Ramos (cell line): Measurements from ENCODE around the gene GRIA2.
"Not testable (repeated sequence)": the region's sequence is repeated elsewhere in the genome, so short reads cannot be mapped to it uniquely, and the experiment has no call there.

ENCODE experiments used
- in situ Hi-C: fragments of 300-500 bp; cut with MboI; formaldehyde crosslinking; loops from one replicate; pipeline ENCODE4 v1.14.3; 2022; ENCODE audit warnings: low sequenced_read_pairs; ENCODE audit not compliant: unreplicated experiment

Gene GRIA2

DNA sequence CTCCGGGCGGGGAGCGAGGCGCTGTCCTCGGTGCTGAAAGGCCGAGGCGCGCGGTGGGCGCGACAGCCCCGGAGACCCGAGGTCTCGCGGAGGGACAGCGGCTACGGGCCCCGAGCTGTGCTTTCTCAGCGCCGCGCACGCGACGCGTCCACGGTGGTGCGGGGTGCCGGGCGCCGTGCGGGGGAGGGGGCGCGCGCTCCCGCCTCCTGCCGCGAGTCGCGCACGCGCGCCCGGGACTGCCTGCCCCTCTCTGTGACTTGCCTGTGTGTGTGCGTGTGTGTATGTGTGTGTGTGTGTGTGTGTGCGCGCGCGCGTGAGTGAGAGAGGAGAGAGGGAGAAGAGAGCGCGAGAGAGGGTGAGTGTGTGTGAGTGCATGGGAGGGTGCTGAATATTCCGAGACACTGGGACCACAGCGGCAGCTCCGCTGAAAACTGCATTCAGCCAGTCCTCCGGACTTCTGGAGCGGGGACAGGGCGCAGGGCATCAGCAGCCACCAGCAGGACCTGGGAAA, at the start of gene GRIA2:
GRIA2 (plus strand) TSS at position 358 of the 511 bp plus-strand sequence. CDS start 315 bp downstream, outside the sequence.
- in situ Hi-C loops, result no loop called here

DNA sequence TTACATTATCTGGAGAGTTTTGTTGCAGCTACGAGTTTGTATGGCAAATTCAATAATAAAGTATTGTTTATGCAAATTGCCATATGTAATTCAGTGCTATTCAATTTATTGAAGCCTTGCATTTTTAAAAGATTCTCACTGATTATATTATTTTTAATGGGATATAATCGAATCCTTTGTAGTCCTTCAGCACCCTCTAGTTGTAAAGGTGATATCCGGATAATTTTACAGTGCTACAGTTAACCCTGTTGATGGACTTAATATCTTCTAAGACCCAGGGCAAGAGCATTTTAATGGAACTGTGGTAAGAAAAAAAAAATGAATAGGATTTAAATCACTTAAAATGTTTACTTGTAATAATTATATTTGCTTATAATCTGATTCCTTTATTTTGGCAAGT, 48.5 kb upstream of the GRIA2 start:
- in situ Hi-C loops, result no loop called here

DNA sequence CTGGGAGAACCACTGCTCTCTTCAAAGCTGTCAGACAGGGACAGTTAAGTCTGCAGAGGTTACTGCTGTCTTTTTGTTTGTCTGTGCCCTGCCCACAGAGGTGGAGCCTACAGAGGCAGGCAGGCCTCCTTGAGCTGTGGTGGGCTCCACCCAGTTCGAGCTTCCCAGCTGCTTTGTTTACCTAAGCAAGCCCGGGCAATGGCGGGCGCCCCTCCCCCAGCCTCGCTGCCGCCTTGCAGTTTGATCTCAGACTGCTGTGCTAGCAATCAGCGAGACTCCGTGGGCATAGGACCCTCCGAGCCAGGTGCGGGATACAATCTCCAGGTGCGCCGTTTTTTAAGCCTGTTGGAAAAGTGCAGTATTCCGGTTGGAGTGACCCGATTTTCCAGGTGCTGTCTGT, 40.3 kb upstream of the GRIA2 start:
- in situ Hi-C loops, result not testable (repeated sequence)

DNA sequence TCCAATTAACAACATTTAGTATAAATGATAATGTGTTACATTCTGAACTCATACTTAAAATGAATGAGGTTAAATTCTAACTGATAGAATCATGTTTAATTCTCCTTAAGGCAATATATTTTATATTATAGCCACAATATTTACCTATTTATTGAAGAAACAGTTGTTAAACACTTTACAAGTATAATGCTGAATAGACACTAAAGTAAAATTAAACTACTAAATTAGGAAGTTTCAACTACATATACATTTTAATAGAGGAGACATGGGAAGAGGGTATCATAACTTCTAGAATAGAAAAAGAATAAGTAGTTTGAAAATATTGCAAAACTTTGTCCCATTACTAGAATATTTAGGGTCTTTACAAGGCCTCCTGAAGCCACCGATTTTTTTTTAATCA, 36.2 kb upstream of the GRIA2 start:
- in situ Hi-C loops, result no loop called here

DNA sequence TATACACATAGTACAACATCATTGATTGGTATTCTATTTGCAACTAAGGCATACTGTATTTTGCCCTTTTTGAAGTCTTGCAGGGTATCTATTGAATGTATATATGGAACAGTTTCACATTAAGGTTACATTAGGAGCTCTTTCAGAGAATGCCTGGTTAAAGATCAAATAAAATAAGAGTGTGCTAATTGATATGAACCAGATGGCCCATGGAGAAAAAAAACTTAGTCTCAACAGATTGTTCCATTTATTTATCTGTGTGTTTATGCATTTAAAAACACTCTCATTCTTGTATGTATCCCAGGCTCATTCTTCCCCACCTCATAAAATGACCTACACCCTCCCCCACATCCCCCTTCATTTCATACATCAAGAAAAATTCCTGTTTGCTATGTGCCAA, 35.2 kb upstream of the GRIA2 start:
- in situ Hi-C loops, result no loop called here

DNA sequence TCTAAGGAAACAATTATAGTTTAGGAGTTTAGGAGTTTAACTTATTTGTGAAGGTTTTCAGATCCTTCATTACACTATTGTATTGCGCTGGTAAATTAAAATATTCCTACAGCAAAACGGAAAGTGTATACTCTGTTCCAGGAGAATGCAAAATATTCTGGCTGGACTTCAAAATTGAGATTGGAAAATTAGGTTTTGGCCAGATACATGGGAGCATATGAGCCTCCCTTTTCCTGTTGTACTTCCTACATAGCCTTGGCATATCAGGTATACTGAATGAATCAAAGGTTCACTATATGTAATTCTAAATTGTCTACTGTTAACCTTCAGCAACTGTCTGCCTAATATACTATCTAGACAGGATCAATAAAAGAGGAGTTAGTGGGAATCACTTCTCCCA, 25.2 kb upstream of the GRIA2 start:
- in situ Hi-C loops, result no loop called here

DNA sequence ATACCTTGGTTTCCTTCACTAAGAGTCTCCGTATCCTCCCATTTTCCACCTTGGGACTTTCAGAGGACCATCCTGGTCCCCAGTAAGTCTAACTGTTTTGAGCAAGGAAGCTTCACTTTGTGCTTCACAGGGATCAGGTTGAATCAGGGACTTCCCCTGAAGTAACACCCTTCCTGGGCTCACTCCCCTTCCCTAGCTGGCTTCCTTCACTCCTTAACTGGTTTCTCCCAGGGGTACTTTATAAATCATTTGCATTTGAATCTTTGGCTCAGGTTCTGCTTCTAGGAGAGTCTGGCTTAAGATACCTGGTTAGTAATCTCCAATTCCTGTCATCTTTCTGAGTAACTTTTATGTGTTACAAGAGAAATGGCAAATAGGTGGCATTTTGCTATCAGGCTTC, 24.5 kb upstream of the GRIA2 start:
- in situ Hi-C loops, result no loop called here

DNA sequence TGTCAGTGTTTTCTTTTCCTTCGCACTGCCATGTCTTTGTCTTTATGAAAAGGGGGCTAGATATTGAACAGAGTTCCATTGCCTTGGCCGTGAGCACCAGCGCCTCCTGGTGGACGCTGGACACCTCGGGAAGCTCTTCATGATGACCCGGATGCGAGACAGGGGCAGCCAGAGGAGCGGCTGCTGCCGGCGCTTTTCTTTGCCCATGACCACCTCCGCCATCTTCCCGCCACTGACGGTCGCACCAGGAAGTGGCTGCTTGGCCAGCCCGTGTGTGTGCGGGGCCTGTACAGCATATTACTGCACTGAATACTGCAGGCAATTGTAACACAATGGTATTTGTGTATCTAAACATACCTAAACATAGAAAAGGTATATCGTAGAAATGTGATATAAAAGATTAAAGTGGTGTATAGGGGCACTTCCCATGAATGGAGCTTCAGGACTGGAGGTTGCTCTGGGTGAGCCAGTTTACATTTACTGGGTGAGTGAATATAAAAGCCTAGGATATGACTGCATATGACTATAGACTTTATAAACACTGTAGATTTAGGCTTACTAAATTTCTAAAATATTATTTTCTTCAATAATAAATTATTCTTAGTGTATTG, 15.8 kb upstream of the GRIA2 start:
- in situ Hi-C loops, result no loop called here

DNA sequence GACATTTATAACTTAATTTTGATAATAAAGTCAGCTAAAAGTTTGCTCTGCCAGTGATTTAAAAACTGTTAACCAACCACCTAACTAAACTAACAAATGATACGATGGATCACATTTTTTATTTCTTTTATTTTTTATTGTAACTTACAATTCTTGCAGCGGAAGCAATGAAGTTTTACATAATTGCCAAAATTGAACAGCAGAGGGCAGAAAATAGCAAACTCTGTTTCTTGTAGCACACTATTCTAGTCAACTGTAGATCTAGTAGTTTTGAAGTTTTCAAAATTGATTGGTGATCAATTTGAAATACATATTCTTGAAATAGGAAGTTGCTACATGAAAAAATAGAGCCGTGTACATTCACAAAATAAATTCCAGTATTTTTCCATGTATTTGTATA, 2.8 kb upstream of the GRIA2 start:
- in situ Hi-C loops, result no loop called here

DNA sequence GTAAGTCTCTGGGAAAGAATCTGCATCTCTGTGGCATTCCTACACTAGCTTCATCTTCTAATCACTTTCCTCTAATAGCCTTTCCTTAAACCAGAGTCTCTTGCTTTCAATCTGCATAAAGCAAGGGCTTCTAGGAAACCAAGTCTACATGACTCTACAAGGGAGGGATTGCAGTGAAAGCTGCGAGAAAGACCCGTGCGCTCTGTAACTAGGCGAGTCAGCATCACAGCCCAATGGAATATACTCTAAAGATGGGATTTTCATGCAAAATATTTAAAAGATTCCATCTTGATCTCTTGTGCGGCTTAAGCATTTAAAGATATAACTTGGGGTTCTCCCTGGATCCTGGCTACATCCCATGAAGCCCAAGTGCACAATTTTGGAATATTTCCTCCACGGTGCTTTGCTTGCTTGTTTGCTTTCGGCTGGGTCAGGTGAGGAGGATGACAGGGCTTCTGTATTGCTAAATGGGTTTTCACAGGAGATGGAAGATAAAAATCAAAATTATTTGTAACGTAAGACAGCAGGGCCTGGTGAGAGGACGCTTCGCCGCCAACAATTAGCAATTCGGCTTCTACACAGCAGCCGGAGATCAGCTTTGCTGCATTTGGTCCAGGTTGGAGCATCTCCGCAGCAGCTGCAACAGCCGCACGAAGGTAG, 687 bp upstream of the GRIA2 start:
- in situ Hi-C loops, result no loop called here

DNA sequence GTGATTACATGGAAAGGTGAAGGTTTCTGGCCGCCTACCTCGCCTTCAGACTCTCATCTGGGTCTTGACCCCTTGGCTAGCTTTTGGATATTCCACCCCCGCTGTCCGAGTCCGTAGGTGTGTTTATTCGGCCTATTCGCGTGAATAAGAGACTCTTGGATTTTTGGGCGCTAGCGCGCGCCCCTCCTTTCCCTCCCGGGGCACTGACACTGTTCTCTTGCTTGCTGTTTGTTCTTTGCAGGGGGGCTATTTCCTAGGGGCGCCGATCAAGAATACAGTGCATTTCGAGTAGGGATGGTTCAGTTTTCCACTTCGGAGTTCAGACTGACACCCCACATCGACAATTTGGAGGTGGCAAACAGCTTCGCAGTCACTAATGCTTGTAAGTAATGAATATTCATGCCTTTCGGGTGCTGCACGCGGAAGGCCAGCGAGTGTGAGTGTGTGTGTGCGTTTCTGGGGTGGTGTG, 932 bp downstream of the GRIA2 start:
- in situ Hi-C loops, result no loop called here

DNA sequence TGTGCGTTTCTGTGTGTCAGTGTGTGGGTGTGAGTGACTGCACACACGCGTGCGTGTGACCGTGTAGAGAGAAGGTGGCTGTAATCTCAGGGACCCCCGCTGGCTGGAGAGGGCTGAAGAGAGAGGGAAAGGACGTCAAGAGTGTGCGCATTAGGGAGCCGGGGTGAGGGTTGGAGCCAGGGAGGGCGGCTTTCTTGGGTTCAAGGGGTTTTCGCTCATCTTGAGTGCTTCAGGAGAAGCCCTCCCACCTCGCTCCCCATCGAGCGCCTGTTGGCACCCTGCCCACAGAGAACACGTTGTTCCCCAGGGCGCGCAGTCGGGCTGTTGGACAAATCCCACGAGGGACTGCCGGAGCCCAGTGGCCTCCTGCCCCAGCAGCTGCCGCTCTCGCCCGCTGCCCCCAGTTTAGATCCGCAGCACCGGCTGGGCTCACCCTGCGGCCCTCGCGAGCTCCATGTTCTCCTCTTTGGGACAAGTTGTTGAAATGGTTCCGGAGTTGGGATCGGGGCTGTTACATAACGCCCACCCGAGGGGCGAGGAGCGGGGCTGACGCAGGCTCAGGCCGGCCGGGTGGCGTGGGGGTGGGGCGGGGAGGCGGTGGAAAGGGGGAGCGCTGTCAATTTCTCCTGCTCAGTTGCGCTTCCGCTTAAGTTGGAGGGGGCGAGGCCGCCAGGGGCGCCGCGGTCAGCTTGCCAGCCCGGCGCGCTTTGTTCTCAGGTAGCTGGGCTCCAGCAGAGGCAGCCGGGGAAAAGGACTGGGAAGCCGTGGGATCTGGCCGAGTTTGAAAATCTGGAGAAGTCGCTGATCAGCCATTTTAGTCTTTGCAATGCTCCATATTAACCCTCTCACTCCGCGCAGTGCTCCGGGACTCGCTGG, 1.6 kb downstream of the GRIA2 start:
- in situ Hi-C loops, result no loop called here

DNA sequence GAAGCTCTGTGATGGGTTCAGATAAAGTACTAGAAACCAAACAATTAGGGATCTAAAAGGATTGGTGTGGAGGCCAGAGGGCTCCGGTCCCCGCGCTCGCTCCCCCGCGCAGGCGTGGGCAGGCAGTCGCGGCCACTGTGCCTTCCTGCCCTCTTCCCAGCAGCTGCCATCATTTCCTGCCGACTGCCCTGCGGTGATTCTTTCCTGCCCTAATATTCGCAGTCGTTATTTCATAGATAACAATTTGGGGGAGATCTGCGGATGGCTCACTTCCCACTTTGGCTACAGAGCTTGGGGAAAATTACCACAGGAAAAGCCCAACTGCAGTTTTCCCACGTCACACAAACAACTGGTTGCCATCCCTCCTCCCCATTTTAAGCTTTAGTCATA, 2.2 kb downstream of the GRIA2 start:
- in situ Hi-C loops, result no loop called here

DNA sequence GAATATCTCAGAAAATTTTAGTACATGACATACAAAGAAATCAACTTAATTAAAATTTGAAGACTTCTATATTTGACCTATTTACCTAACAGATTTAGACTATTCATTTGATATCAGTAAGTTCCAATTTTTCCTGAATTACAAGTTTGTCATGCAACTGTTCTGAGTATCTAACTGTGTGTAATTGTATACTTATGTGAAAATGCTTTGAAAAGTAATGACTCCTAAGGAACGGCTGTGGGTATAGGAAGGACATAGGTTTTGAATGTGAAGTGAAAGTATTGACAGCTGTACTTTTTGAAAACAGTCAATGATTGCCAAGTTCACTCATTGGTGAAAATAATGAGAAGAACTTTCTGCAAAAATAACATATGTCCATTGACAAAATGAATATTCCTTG, 2.9 kb downstream of the GRIA2 start:
- in situ Hi-C loops, result no loop called here

DNA sequence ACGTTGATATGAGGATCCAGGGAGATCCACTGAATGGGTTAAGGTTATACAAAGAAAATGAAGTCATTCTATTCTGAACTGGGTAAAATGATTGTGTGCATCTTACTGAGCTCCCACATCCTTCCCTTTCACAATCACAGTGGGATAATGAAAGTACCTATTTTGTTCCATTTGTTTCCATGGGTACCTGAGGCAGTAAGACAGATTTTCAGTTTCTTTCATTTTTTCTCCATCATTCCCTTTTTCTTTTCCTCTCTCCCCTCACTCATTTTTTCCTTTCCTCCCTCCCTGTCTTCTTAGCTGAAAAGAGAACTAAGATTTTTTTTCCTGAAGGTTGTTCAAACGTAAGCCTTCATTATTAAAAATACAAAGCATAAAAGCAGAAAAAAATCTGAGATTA, 4.6 kb downstream of the GRIA2 start:
- in situ Hi-C loops, result no loop called here

DNA sequence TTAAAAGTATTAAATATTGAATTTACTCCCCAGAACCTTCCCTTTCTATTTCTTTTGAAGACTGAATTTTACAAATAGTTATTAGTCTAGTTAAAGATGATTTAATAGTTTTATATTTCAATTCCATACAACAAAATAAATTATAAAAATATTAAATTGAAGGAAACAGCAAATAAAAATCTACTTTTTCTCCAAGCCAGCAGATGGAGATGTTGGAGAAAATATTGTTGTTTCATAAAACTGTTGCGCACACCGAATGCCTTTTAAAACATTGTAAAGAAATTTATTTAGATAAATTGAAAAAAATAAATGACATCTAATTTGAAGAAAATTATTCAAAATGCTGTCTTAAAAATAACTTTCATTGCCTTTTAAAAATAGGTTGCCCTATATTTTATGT, 5.5 kb downstream of the GRIA2 start:
- in situ Hi-C loops, result no loop called here

DNA sequence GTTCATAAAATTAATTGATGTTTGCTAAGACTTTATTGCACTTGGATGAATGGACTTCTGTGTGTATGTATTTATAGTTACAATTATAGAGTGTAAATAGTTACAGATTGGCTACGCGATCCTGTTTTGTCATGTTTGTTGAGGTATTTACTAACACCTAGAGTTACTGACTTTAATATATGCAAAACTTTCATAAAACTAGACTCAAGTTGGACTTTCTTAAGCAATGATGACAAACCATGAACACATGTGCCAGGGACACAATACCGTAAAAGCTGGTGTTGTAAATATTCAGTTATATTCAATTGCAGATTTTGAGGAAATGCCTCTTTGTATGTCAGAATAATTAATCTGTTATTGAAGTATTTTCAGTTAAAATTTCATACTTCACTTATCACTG, 6.1 kb downstream of the GRIA2 start:
- in situ Hi-C loops, result no loop called here

DNA sequence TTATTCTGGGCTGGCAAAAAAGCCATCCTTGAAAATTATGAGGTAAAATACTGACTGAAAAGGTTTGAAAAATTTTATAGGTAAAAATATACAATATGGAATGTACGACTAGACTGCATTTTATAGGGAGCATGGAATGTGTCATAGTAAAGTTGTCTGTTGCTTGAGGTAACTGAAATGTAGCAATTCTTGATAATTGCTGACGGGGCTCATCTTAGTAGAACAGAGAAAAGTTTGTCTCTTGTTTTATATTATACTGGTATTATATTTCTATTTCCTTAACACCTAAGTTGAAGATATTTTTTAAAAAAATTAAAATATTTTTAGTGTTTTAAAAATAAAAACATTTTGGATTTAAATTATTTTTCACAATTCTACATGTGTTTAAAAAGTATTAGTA, 11.0 kb downstream of the GRIA2 start:
- in situ Hi-C loops, result no loop called here

DNA sequence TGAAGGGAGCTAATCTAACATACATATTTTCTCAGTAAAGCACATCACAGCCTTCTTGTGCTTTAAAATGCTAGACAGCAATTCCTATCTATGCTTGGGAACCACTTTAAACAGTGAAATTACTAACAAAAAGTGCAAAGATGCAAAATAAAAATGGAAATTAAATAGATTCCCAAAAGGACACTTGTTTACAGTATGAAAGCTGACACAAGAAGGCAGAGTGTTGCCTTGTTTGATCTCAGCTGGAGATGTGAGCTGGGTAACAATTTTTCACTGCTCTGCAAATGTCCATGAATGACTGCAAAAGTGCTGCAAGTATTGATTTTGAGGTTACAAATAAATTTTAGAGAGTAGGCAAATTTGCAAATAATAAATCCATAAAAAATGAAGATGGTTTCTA, 22.3 kb downstream of the GRIA2 start:
- in situ Hi-C loops, result no loop called here

DNA sequence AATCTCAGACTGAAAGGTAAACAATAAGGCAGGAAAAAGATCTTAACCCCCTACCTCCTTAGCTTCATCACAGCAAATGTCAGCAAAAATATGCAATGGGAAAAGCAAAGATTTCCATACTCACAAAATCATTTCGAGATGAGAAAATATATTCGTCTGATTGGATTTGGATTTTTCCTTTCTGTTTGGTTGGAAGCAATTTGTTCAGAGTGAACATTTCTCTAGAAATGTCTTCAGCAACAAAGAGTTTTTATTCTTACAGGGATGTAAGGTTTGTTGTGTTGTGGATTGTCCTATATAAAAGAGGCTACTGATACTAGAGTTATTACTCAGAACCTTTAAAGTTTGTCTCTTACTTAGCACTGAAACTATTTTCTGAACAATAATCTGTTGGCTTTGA, 23.8 kb downstream of the GRIA2 start:
- in situ Hi-C loops, result no loop called here

DNA sequence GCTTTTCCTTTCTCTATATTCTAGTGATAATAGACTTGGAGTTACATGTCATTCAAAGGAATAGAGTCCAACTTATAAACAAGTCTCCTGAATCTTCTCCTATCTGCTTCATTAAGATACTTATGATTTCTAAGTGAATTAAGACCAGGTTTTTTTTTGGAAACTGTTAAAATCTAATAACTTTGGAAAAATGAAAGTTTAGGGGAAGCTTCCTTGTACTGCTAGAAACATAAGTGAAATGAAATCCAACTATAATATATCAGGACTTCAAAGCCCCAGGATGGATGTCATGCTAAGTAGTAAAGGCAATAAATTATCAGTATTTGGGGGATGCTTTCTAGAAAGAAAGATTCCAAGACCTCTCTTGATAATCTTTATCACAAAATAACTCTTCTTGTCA, 24.8 kb downstream of the GRIA2 start:
- in situ Hi-C loops, result no loop called here
